T-cell (primary cell): ENCODE data around the gene ANKRD39. TPM values are rescaled to one million over a fixed set of nuclear protein-coding genes. Genes with fewer than 3 reads are reported as not detected.

Source experiments
- ATAC-seq, 4 experiments: fragments of 200-7000 bp in 3 of 4; fragments of 150-1000 bp in 1 of 4; cut with Tn5 transposase; replicated peaks in 1 of 4; 1 replicate in 3 of 4; 2 replicates in 1 of 4; pipeline ENCODE4 v1.10.0; 2021; ENCODE audit warnings: moderate library complexity in 3 of 4, mild to moderate bottlenecking in 2 of 4, moderate number of reproducible peaks in 1 of 4
- CTCF ChIA-PET, 2 donors: fragments of 300-600 bp; sonication (Branson Sonifier 250); formaldehyde crosslinking; loops; one replicate each; lab custom pipeline; 2022; ENCODE audit warnings: antibody characterized with exemption in 2 of 2; lab: Charles Lee
- POLR2A ChIA-PET, 2 donors: fragments of 300-600 bp; sonication (Branson Sonifier 250); formaldehyde crosslinking; loops; one replicate each; lab custom pipeline; 2022; ENCODE audit warnings: antibody characterized with exemption in 2 of 2; lab: Charles Lee
- DNase-seq, 35 experiments: peaks; one replicate each; pipeline versions ENCODE4 v3.0.0 to v3.0.0-alpha.2; 2013 to 2023
- H3K27ac ChIP-seq: one replicate; pipeline ENCODE4 v1.5.1; 2013; ENCODE audit warnings: low read length
- H3K27me3 ChIP-seq, 2 experiments: replicated peaks in 1 of 2; 1 replicate in 1 of 2; 2 replicates in 1 of 2; pipeline versions ENCODE4 v1.6.1 to v1.7.0; 2013; ENCODE audit warnings: low read length in 1 of 2, mixed read lengths in 1 of 2; ENCODE audit not compliant: control insufficient read depth in 2 of 2, insufficient read depth in 2 of 2; ENCODE audit errors: extremely low read depth in 1 of 2
- H3K36me3 ChIP-seq, 2 donors: 1 replicate in 1 of 2; 2 replicates in 1 of 2; pipeline versions ENCODE4 v1.6.1 to v1.7.0; 2013; ENCODE audit warnings: low read length in 1 of 2; ENCODE audit not compliant: control insufficient read depth in 2 of 2, insufficient read depth in 1 of 2; ENCODE audit errors: extremely low read depth in 1 of 2
- H3K4me1 ChIP-seq, 2 experiments: 1 replicate in 1 of 2; 2 replicates in 1 of 2; pipeline versions ENCODE4 v1.6.1 to v1.7.0; 2013; ENCODE audit warnings: low read length in 2 of 2, mixed read lengths in 1 of 2; ENCODE audit not compliant: insufficient read depth in 2 of 2, control insufficient read depth in 1 of 2; ENCODE audit errors: extremely low read depth in 1 of 2
- H3K4me3 ChIP-seq, 2 donors: 1 replicate in 1 of 2; 2 replicates in 1 of 2; pipeline versions ENCODE4 v1.5.1 to v1.7.0; 2013; ENCODE audit warnings: mild to moderate bottlenecking in 2 of 2, low read length in 1 of 2, moderate library complexity in 1 of 2; ENCODE audit not compliant: control insufficient read depth in 1 of 2; ENCODE audit errors: extremely low read depth in 1 of 2
- H3K9me3 ChIP-seq: 2 replicates; pipeline ENCODE4 v1.7.0; 2013
- H3K27ac Mint-ChIP-seq, 2 donors: one replicate each; pipeline ENCODE4 v1.8.0; 2020 to 2021; ENCODE audit warnings: mild to moderate bottlenecking in 2 of 2, mixed read lengths in 2 of 2
- H3K27me3 Mint-ChIP-seq, 2 donors: one replicate each; pipeline ENCODE4 v1.8.0; 2021 to 2022; ENCODE audit warnings: mixed read lengths in 2 of 2
- H3K36me3 Mint-ChIP-seq: one replicate; pipeline ENCODE4 v1.8.0; 2021; ENCODE audit warnings: mixed read lengths
- H3K4me1 Mint-ChIP-seq, 3 donors: one replicate each; pipeline ENCODE4 v1.8.0; 2020 to 2022; ENCODE audit warnings: mixed read lengths in 3 of 3, mild to moderate bottlenecking in 1 of 3
- H3K4me3 Mint-ChIP-seq, 3 donors: one replicate each; pipeline ENCODE4 v1.8.0; 2020 to 2022; ENCODE audit warnings: mild to moderate bottlenecking in 3 of 3, mixed read lengths in 3 of 3, moderate library complexity in 3 of 3
- H3K9me3 Mint-ChIP-seq, 3 donors: one replicate each; pipeline ENCODE4 v1.8.0; 2020 to 2022; ENCODE audit warnings: mixed read lengths in 3 of 3
- WGBS: methylation state at CpG from one replicate; pipeline ENCODE4 v1.1.5; 2013; ENCODE audit warnings: missing lambda C conversion rate; ENCODE audit not compliant: insufficient coverage; 5-methylcytosine and 5-hydroxymethylcytosine counted together
- total RNA-seq, 35 experiments: library from RNA in 6 of 35; stranded (reverse) in 6 of 35; fragments of 120-200 nt in 1 of 35; gene quantifications; one replicate each; pipeline versions ENCODE4 v1.2.1 to v1.2.4 and lab custom pipeline; 2013 to 2026

The ANKRD39 gene, protein sequence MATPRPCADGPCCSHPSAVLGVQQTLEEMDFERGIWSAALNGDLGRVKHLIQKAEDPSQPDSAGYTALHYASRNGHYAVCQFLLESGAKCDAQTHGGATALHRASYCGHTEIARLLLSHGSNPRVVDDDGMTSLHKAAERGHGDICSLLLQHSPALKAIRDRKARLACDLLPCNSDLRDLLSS
- 10 to 100 TPM; 16.9 to 25.0 (median 19.2) TPM for total RNA-seq
- 11.1 TPM for total RNA-seq (2013)
- total RNA-seq (lab: John Stamatoyannopoulos, UW) = 0.74 to 7.3 (median 3.6) reads per million in 29 experiments

DNA sequence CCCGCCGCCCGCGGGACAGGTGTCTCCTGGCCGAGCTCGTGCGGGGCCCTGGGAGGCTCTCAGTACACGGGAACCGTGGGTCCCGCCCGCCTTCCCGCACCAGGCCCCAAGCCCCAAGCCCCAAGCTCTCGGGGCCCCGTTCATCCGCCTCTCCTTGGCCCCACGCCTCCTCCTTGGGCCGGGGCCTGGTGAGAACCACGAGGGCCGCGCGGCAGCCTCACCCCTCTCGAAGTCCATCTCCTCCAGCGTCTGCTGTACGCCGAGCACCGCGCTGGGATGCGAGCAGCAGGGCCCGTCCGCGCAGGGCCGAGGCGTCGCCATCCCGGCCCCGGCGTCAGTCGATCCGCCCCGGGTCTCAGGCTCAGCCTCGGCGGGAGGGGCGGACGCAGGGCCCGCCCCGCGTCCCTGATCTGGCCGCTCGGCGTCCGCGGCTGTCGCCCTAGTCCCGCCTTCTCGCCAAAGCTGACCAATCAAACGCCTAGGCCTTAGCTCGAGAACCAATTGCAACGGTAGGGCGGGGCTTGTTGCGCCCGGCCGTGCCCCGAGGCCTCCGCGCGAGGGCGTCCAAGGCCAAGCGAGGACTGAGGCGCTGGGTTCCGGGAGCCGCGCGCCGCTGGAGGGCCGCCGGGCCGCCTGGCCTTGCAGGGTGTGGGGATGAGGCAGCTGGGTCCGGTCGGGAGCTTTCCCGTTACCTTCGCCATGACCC is at the start of gene ANKRD39:
Gene ANKRD39 (minus strand): TSS at position 350 of the 706 bp plus-strand sequence. CDS start 29 bp downstream, at position 321.
- Mint-ChIP-seq H3K27ac (peak within 1 kb of the TSS; percentile 76 to 83), H3K36me3 (peaks cover 16% of the 10 kb centered on the region), H3K27me3 (no peaks in the 10 kb centered on the region), H3K9me3 (no peaks in the 10 kb centered on the region), H3K4me1 (peaks cover 42 to 49% (median 45%) of the 10 kb centered on the region in 3 donors), H3K4me3 (peak within 1 kb of the TSS; percentile 80 to 87 (median 81))
- H3K4me3 ChIP-seq = peak within 1 kb of the TSS; percentile 62 to 95
- CTCF ChIA-PET = interaction anchor here (0.6 to 3.3 kb wide), 33 partner anchors 10 to 591 kb away, joined by 3 to 49 read pairs (median 6); partner anchors contain the start of genes ANKRD23 (in 1 of the 2), ANKRD36 (in 1 of the 2), CIAO1 (in 1 of the 2) and CNNM3 (in 1 of the 2)
- H3K4me1 ChIP-seq = peaks cover 15 to 48% of the 10 kb centered on the region in 2 experiments
- POLR2A ChIA-PET = interaction anchor here (0.8 to 1.5 kb wide), 3 partner anchors 13 to 105 kb away, joined by 3 to 9 read pairs (median 3); no protein-coding TSS in a partner anchor
- DNase-seq (peak; percentile 93 to 100 (median 97)), ATAC-seq (peak; percentile 91 to 94 (median 92))
- H3K27me3 ChIP-seq = no peaks in the 10 kb centered on the region
- under 1% methylated on average over 76 of the region's 81 CpGs for WGBS
- peak within 1 kb of the TSS; percentile 64 for H3K27ac ChIP-seq
- H3K9me3 ChIP-seq = no peaks in the 10 kb centered on the region
- H3K36me3 ChIP-seq = peaks cover 5 to 32% of the 10 kb centered on the region in 2 donors

DNA sequence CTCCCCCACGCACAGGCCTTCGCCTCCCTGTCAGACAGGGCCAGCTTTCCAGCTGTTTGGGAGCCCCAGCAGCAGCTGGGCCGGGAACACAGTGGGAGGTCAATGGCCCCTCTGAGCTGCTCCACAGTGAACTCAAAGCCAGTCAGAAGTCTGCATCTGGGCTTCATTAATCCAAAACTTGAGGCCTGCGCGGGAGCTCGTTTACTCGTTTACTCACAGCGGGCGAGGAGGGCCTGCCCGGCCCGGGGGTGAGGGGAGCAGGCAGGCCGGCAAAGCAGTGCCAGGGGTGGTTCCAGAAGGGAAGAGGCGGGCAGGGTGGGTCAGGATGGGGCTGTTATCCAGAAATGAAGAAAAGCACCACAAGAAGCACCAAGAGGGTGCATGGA is 48.9 kb upstream of the ANKRD39 start:
- POLR2A ChIA-PET = no interaction called here
- peaks cover 0 to 2% of the 10 kb centered on the region in 2 experiments for H3K27me3 ChIP-seq
- no peak overlapping the region for H3K4me3 Mint-ChIP-seq
- peaks cover 0 to 18% of the 10 kb centered on the region in 2 experiments for H3K4me1 ChIP-seq
- no peaks in the 10 kb centered on the region for H3K9me3 ChIP-seq
- H3K36me3 Mint-ChIP-seq = no peaks in the 10 kb centered on the region
- ATAC-seq (no peak), DNase-seq (no peak)
- peaks cover 25 to 29% (median 28%) of the 10 kb centered on the region in 3 donors for H3K4me1 Mint-ChIP-seq
- no peak overlapping the region for H3K4me3 ChIP-seq
- CTCF ChIA-PET = interaction anchor here in 1 of 2 donors (0.6 kb wide), 1 partner anchor 89 kb away, joined by 3 read pairs; no protein-coding TSS in a partner anchor
- no peak overlapping the region for H3K27ac ChIP-seq
- H3K27me3 Mint-ChIP-seq = no peaks in the 10 kb centered on the region
- WGBS = 85% methylated on average over 12 of the region's 13 CpGs
- H3K36me3 ChIP-seq = no peaks in the 10 kb centered on the region
- H3K27ac Mint-ChIP-seq = no peak overlapping the region
- H3K9me3 Mint-ChIP-seq = no peaks in the 10 kb centered on the region

DNA sequence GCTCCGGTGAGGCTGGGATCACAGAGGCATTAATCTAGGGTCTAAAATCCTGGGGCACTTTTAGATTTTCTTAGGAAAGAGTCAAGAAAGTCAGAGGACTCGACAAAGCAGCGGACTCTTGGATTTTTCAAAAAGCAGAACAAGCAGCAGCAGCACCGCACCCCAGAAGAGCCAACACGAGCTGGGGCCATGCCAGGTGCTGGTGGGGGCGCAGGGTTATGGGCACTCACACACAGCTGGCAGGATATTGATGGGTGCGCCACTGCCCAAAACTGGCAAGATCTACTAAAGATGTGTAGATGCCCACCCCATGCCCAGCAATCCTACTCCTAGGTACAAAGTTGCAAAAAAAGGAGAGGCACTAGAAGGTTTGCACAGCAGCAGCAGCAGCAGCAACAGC is 46.0 kb upstream of the ANKRD39 start:
- Histone ChIP-seq H3K4me3 (no peak overlapping the region), H3K27ac (no peak overlapping the region), H3K27me3 (peaks cover 0 to 2% of the 10 kb centered on the region in 2 experiments), H3K36me3 (no peaks in the 10 kb centered on the region), H3K9me3 (no peaks in the 10 kb centered on the region), H3K4me1 (peaks cover 3 to 18% of the 10 kb centered on the region in 2 experiments)
- H3K4me1 Mint-ChIP-seq = peaks cover 5 to 9% (median 7%) of the 10 kb centered on the region in 3 donors
- ChIA-PET POLR2A (no interaction called here), CTCF (no interaction called here)
- peak overlapping the region in 1 of 2 donors; percentile 43 for H3K27ac Mint-ChIP-seq
- 74% methylated on average over 7 of the region's 7 CpGs for WGBS
- no peak overlapping the region for H3K4me3 Mint-ChIP-seq
- no peaks in the 10 kb centered on the region for H3K27me3 Mint-ChIP-seq
- DNase-seq = no peak
- no peaks in the 10 kb centered on the region for H3K36me3 Mint-ChIP-seq
- peak in 1 of 4 experiments; percentile 30 for ATAC-seq
- H3K9me3 Mint-ChIP-seq = no peaks in the 10 kb centered on the region

DNA sequence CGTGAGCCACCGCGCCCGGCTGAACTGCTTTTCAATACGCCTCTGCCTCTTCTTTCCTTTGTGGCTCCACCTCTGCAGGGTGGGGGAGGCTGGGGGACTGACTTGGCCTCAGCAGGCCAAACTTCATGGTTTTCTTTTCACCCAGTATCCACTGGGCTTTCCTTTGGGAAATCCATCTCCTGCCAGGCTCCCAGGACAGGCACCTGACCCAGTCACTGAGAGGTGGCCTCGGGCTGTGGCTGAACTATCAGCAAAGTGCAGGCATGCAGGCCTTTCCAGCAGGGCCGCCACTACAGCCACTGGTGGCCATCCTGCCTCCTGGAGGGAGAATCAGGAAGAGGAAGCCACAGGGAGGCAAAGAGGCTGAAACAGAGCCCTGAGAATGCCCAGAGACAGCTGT is 45.5 kb upstream of the ANKRD39 start:
- no peak overlapping the region for H3K27ac Mint-ChIP-seq
- DNase-seq (no peak), ATAC-seq (no peak)
- Histone ChIP-seq H3K4me1 (peaks cover 4 to 18% of the 10 kb centered on the region in 2 experiments), H3K27ac (no peak overlapping the region), H3K9me3 (no peaks in the 10 kb centered on the region), H3K36me3 (no peaks in the 10 kb centered on the region), H3K27me3 (peaks cover 0 to 2% of the 10 kb centered on the region in 2 experiments), H3K4me3 (no peak overlapping the region)
- ChIA-PET CTCF (no interaction called here), POLR2A (no interaction called here)
- no peak overlapping the region for H3K4me3 Mint-ChIP-seq
- H3K36me3 Mint-ChIP-seq = no peaks in the 10 kb centered on the region
- H3K27me3 Mint-ChIP-seq = no peaks in the 10 kb centered on the region
- no peaks in the 10 kb centered on the region for H3K9me3 Mint-ChIP-seq
- WGBS = 84% methylated on average over 2 of the region's 7 CpGs
- H3K4me1 Mint-ChIP-seq = peaks cover 10 to 12% (median 10%) of the 10 kb centered on the region in 3 donors

DNA sequence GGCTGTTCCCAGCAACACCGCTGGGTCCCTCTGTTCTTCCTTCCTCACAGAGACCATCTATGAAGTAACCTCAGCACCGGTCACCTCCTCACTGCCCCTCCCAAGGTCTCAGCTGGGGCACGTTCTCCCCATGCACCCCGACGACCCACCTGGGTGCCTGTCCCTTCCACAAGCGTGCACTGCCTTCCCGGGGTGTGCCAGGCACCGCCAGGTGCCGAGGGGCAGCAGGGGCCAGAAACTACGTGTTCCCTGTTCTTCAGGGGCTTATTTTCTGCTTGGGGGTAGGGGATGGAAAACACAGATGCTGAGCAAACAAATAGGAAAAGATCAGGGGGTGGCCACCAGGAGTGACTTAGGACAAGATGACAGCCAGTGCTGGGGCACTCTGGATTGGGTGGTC is 42.4 kb upstream of the ANKRD39 start:
- Histone ChIP-seq H3K4me1 (peaks cover 14 to 36% of the 10 kb centered on the region in 2 experiments), H3K4me3 (no peak overlapping the region), H3K27me3 (peaks cover 0 to 2% of the 10 kb centered on the region in 2 experiments), H3K27ac (no peak overlapping the region), H3K36me3 (no peaks in the 10 kb centered on the region), H3K9me3 (no peaks in the 10 kb centered on the region)
- ChIA-PET POLR2A (no interaction called here), CTCF (no interaction called here)
- H3K27ac Mint-ChIP-seq = no peak overlapping the region
- no peaks in the 10 kb centered on the region for H3K27me3 Mint-ChIP-seq
- no peak overlapping the region for H3K4me3 Mint-ChIP-seq
- no peaks in the 10 kb centered on the region for H3K36me3 Mint-ChIP-seq
- peaks cover 36 to 39% (median 39%) of the 10 kb centered on the region in 3 donors for H3K4me1 Mint-ChIP-seq
- H3K9me3 Mint-ChIP-seq = no peaks in the 10 kb centered on the region
- DNase-seq (no peak), ATAC-seq (no peak)
- WGBS = 93% methylated on average over 10 of the region's 10 CpGs

DNA sequence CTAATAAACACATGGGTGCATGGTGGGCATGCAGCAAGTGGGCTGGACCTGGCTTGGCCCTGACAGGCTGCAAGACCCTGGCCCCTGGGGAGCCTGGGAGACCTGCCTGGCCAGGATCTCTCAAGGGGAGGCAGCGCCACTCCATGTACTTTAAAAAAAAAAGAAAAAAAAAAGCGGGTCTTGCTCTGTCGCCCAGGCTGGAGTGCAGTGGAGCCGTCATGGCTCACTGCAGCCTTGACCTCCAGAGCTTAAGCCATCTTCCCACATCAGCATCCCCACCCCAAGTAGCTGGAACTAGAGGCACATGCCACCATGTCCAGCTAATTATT is 41.6 kb upstream of the ANKRD39 start:
- 100% methylated on average over 1 of the region's 4 CpGs for WGBS
- ATAC-seq (no peak), DNase-seq (no peak)
- no peaks in the 10 kb centered on the region for H3K27me3 Mint-ChIP-seq
- H3K9me3 Mint-ChIP-seq = no peaks in the 10 kb centered on the region
- no peaks in the 10 kb centered on the region for H3K36me3 Mint-ChIP-seq
- H3K4me1 Mint-ChIP-seq = peaks cover 40 to 44% (median 44%) of the 10 kb centered on the region in 3 donors
- no peak overlapping the region for H3K27ac Mint-ChIP-seq
- ChIA-PET CTCF (no interaction called here), POLR2A (interaction anchor here in 1 of 2 donors (0.6 kb wide), 1 partner anchor 13 kb away, joined by 3 read pairs; no protein-coding TSS in a partner anchor)
- no peaks in the 10 kb centered on the region for H3K36me3 ChIP-seq
- peaks cover 0 to 2% of the 10 kb centered on the region in 2 experiments for H3K27me3 ChIP-seq
- H3K4me3 ChIP-seq = no peak overlapping the region
- no peak overlapping the region for H3K27ac ChIP-seq
- no peak overlapping the region for H3K4me3 Mint-ChIP-seq
- H3K4me1 ChIP-seq = peaks cover 14 to 38% of the 10 kb centered on the region in 2 experiments
- no peaks in the 10 kb centered on the region for H3K9me3 ChIP-seq
